ENCODE results near the gene IGFL4.

Gene IGFL4

GRCh38 chr19:45990113-45990728 lies 50.6 kb downstream of the IGFL4 start:
- no peak for DNase-seq
